Prostate gland (tissue), 2 donors: ENCODE results near the gene ADAMTSL1.

ENCODE experiments used
- POLR2AphosphoS5 ChIP-seq: sonication (generic); formaldehyde crosslinking; IDR thresholded peaks from one replicate; pipeline ENCODE4 v1.6.1; 2017; ENCODE audit warnings: antibody characterized with exemption
- TF ChIP-seq, protein P1 (sequence below), 4 experiments: fragments of 200-600 bp in 2 of 4; fragments of 450-650 bp in 2 of 4; sonication (generic) in 2 of 4; IDR thresholded peaks; 1 replicate in 3 of 4; 2 replicates in 1 of 4; pipeline ENCODE4 v1.5.1; 2016 to 2019; ENCODE audit warnings: antibody characterized with exemption in 4 of 4, mild to moderate bottlenecking in 2 of 4, moderate library complexity in 2 of 4

DNA sequence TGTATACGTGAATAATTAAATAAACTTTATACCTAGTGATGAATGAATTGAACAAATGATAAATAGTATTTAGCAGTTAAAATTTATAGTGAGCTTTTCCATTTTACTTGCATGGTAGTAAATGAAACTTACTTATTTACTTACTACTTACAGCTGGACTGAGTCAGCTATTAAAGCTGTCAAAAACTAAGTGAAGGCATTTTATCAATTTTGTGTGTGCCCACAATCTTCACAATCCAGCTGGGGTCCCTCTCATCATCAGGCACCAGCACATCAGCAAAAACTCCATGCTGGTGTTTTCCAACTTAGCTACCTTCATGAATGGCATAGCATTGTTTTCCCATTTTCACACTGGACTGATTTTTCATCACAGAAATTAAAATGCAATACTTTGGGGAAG, 478.0 kb downstream of the ADAMTSL1 start:
- TF ChIP-seq, protein P1, sequence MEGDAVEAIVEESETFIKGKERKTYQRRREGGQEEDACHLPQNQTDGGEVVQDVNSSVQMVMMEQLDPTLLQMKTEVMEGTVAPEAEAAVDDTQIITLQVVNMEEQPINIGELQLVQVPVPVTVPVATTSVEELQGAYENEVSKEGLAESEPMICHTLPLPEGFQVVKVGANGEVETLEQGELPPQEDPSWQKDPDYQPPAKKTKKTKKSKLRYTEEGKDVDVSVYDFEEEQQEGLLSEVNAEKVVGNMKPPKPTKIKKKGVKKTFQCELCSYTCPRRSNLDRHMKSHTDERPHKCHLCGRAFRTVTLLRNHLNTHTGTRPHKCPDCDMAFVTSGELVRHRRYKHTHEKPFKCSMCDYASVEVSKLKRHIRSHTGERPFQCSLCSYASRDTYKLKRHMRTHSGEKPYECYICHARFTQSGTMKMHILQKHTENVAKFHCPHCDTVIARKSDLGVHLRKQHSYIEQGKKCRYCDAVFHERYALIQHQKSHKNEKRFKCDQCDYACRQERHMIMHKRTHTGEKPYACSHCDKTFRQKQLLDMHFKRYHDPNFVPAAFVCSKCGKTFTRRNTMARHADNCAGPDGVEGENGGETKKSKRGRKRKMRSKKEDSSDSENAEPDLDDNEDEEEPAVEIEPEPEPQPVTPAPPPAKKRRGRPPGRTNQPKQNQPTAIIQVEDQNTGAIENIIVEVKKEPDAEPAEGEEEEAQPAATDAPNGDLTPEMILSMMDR (IDR thresholded peaks at IDR 0.05): no peak
- TF ChIP-seq POLR2AphosphoS5: no peak
